ENCODE results near the gene KIRREL1.
"Not testable (repeated sequence)": the region's sequence is repeated elsewhere in the genome, so short reads cannot be mapped to it uniquely, and the experiment has no call there.

Gene KIRREL1

GRCh38 chr1:158112994-158113758 is 119.7 kb downstream of the KIRREL1 start:
- DNase-seq = no peak

GRCh38 chr1:158113759-158114127 is 120.3 kb downstream of the KIRREL1 start:
- DNase-seq = no peak

GRCh38 chr1:158115126-158115525 is 121.7 kb downstream of the KIRREL1 start:
- DNase-seq = no peak

- no peak for DNase-seq
Observed at GRCh38 chr1:158116311-158117167, 123.1 kb downstream of the KIRREL1 start.

GRCh38 chr1:158117854-158118704 is 124.6 kb downstream of the KIRREL1 start:
- DNase-seq = no peak

- no peak for DNase-seq
Observed at GRCh38 chr1:158118713-158119402, 125.4 kb downstream of the KIRREL1 start.

GRCh38 chr1:158119976-158120653 is 126.7 kb downstream of the KIRREL1 start:
- DNase-seq = no peak

- DNase-seq = no peak
Observed at GRCh38 chr1:158121604-158122254, 128.3 kb downstream of the KIRREL1 start.

- DNase-seq = no peak
Observed at GRCh38 chr1:158122833-158123388, 129.5 kb downstream of the KIRREL1 start.

GRCh38 chr1:158124034-158124433 is 130.6 kb downstream of the KIRREL1 start:
- no peak for DNase-seq

- peak; percentile 68 to 75 for DNase-seq
Observed at GRCh38 chr1:158124999-158125398, 131.6 kb downstream of the KIRREL1 start.

- DNase-seq = no peak
Observed at GRCh38 chr1:158126425-158126824, 133.0 kb downstream of the KIRREL1 start.

GRCh38 chr1:158128531-158128930 is 135.1 kb downstream of the KIRREL1 start:
- not testable (repeated sequence) for DNase-seq

- DNase-seq = no peak
Observed at GRCh38 chr1:158131217-158131616, 137.8 kb downstream of the KIRREL1 start.

- no peak for DNase-seq
Observed at GRCh38 chr1:158140764-158141192, 147.3 kb downstream of the KIRREL1 start.

- DNase-seq = no peak
Observed at GRCh38 chr1:158145173-158145719, 151.8 kb downstream of the KIRREL1 start.

GRCh38 chr1:158146165-158146564 is 152.7 kb downstream of the KIRREL1 start:
- DNase-seq = no peak

- no peak for DNase-seq
Observed at GRCh38 chr1:158146739-158147138, 153.3 kb downstream of the KIRREL1 start.

- DNase-seq = no peak
Observed at GRCh38 chr1:158147401-158147800, 154.0 kb downstream of the KIRREL1 start.

GRCh38 chr1:158147869-158148268 is 154.4 kb downstream of the KIRREL1 start:
- no peak for DNase-seq

GRCh38 chr1:158148468-158148867 is 155.0 kb downstream of the KIRREL1 start:
- peak; percentile 46 to 48 for DNase-seq
